ENCODE data around the gene UBR3.

Gene UBR3

GRCh38 chr2:170017860-170018532, 190.7 kb downstream of the UBR3 start:
- no peak overlapping the region for H3K27ac ChIP-seq
- no peak for TF ChIP-seq CTCF (conservative IDR thresholded peaks at IDR 0.05)

GRCh38 chr2:170019060-170019805, 192.0 kb downstream of the UBR3 start:
- no peak overlapping the region for H3K27ac ChIP-seq
- no peak for TF ChIP-seq CTCF (conservative IDR thresholded peaks at IDR 0.05)

- no peak for TF ChIP-seq CTCF (conservative IDR thresholded peaks at IDR 0.05)
- H3K27ac ChIP-seq: no peak overlapping the region
Observed at GRCh38 chr2:170020777-170021176, 193.5 kb downstream of the UBR3 start.

GRCh38 chr2:170022692-170023091, 195.4 kb downstream of the UBR3 start:
- H3K27ac ChIP-seq: no peak overlapping the region
- no peak for TF ChIP-seq CTCF (conservative IDR thresholded peaks at IDR 0.05)

- no peak overlapping the region for H3K27ac ChIP-seq
- no peak for TF ChIP-seq CTCF (conservative IDR thresholded peaks at IDR 0.05)
Observed at GRCh38 chr2:170024721-170025120, 197.5 kb downstream of the UBR3 start.

- no peak for TF ChIP-seq CTCF (conservative IDR thresholded peaks at IDR 0.05)
- H3K27ac ChIP-seq: no peak overlapping the region
Observed at GRCh38 chr2:170025223-170025622, 198.0 kb downstream of the UBR3 start.

- H3K27ac ChIP-seq: no peak overlapping the region
- TF ChIP-seq CTCF (conservative IDR thresholded peaks at IDR 0.05): no peak
Observed at GRCh38 chr2:170026361-170026760, 199.1 kb downstream of the UBR3 start.

All from VCaP (cell line).